SU-DHL-6 (cell line): ENCODE data around the gene OPHN1.

Experiments used
- H2AFZ ChIP-seq: fragments of 200-600 bp; sonication (generic); 2 replicates; pipeline ENCODE4 v1.6.1; 2014; ENCODE audit warnings: low read depth, mild to moderate bottlenecking, moderate library complexity, mixed read lengths, antibody characterized with exemption, low read length; ENCODE audit not compliant: severe bottlenecking
- H3F3A ChIP-seq: fragments of 200-600 bp; shearing (Covaris generic); 2 replicates; pipeline ENCODE4 v1.6.0; 2016; ENCODE audit warnings: antibody characterized with exemption, mild to moderate bottlenecking; ENCODE audit not compliant: insufficient read depth
- H3K27ac ChIP-seq: fragments of 200-600 bp; sonication (generic); 2 replicates; pipeline ENCODE4 v1.5.1; 2016; ENCODE audit warnings: low read depth, mild to moderate bottlenecking, low read length, moderate library complexity, mixed read lengths
- H3K27me3 ChIP-seq: fragments of 200-600 bp; sonication (generic), shearing (Covaris generic); 2 replicates; pipeline ENCODE4 v1.6.0; 2014; ENCODE audit warnings: mild to moderate bottlenecking, low read length
- H3K36me3 ChIP-seq: fragments of 200-600 bp; sonication (generic); 2 replicates; pipeline ENCODE4 v1.6.1; 2014; ENCODE audit warnings: mild to moderate bottlenecking, low read length, mixed read lengths
- H3K4me2 ChIP-seq: fragments of 300-600, 200-600 bp; shearing (Covaris generic), sonication (generic); 2 replicates; pipeline ENCODE4 v1.6.0; 2014; ENCODE audit warnings: low read length, low read depth, mild to moderate bottlenecking; ENCODE audit not compliant: poor library complexity, severe bottlenecking
- H3K4me3 ChIP-seq: fragments of 200-600 bp; sonication (generic); 2 replicates; pipeline ENCODE4 v1.5.1; 2014; ENCODE audit warnings: antibody characterized with exemption, low read length, mild to moderate bottlenecking, mixed read lengths; ENCODE audit not compliant: insufficient read depth, poor library complexity, severe bottlenecking
- H3K79me2 ChIP-seq: fragments of 200-600 bp; sonication (generic); 2 replicates; pipeline ENCODE4 v1.6.1; 2014; ENCODE audit warnings: mild to moderate bottlenecking, low read length, moderate library complexity; ENCODE audit not compliant: insufficient read depth
- H3K9ac ChIP-seq: fragments of 200-600 bp; sonication (generic); 2 replicates; pipeline ENCODE4 v1.7.0; 2014; ENCODE audit warnings: mild to moderate bottlenecking, low read length
- H3K9me2 ChIP-seq: fragments of 200-600 bp; sonication (generic); replicated peaks from 2 replicates; pipeline ENCODE4 v1.6.1; 2014; ENCODE audit warnings: low read length; ENCODE audit not compliant: insufficient read depth
- H3K9me3 ChIP-seq: fragments of 200-600 bp; sonication (generic); 2 replicates; pipeline ENCODE4 v1.6.1; 2014; ENCODE audit warnings: low read length, mixed read lengths; ENCODE audit not compliant: insufficient read depth
- H4K20me1 ChIP-seq: fragments of 200-600 bp; sonication (generic); 2 replicates; pipeline ENCODE4 v1.6.1; 2014; ENCODE audit warnings: low read depth, mild to moderate bottlenecking, antibody characterized with exemption, low read length, moderate library complexity, mixed read lengths
- CTCF ChIP-seq: fragments of 200-600 bp; sonication (generic); IDR thresholded peaks from one replicate; pipeline ENCODE4 v1.5.1; 2017; ENCODE audit warnings: antibody characterized with exemption, mild to moderate bottlenecking, low read length, moderate library complexity; ENCODE audit not compliant: insufficient read depth, poor library complexity, severe bottlenecking
- EZH2phosphoT487 ChIP-seq: fragments of 200-600 bp; sonication (generic), shearing (Covaris generic); conservative IDR thresholded peaks from 2 replicates; pipeline ENCODE4 v1.6.1; 2018; ENCODE audit warnings: mild to moderate bottlenecking, antibody characterized with exemption, low read length, moderate library complexity, mixed read lengths

The OPHN1 gene

GRCh38 chrX:68087526-68087925 lies 345.8 kb downstream of the OPHN1 start:
- H3K9ac ChIP-seq: no peak overlapping the region
- no peaks in the 10 kb centered on the region for H3K79me2 ChIP-seq
- H4K20me1 ChIP-seq: no peaks in the 10 kb centered on the region
- H3K36me3 ChIP-seq: no peaks in the 10 kb centered on the region
- H3K9me2 ChIP-seq: no peaks in the 10 kb centered on the region
- TF ChIP-seq CTCF: no peak
- no peak for TF ChIP-seq EZH2phosphoT487
- no peaks in the 10 kb centered on the region for H3K27me3 ChIP-seq
- no peak overlapping the region for H3K4me2 ChIP-seq
- no peak overlapping the region for H3K4me3 ChIP-seq
- H2AFZ ChIP-seq: no peak overlapping the region
- no peaks in the 10 kb centered on the region for H3F3A ChIP-seq
- H3K9me3 ChIP-seq: no peaks in the 10 kb centered on the region
- H3K27ac ChIP-seq: no peak overlapping the region

- Histone ChIP-seq H3K27ac (no peak overlapping the region), H3K27me3 (no peaks in the 10 kb centered on the region), H3K79me2 (no peaks in the 10 kb centered on the region), H4K20me1 (no peaks in the 10 kb centered on the region), H3F3A (no peaks in the 10 kb centered on the region), H3K4me2 (no peak overlapping the region), H3K9ac (no peak overlapping the region), H3K4me3 (no peak overlapping the region), H3K9me3 (no peaks in the 10 kb centered on the region), H3K9me2 (no peaks in the 10 kb centered on the region), H2AFZ (no peak overlapping the region), H3K36me3 (no peaks in the 10 kb centered on the region)
- TF ChIP-seq EZH2phosphoT487: no peak
- TF ChIP-seq CTCF: no peak
Observed at GRCh38 chrX:68086709-68087108, 346.6 kb downstream of the OPHN1 start.

GRCh38 chrX:68084765-68085164 lies 348.5 kb downstream of the OPHN1 start:
- no peak overlapping the region for H3K9ac ChIP-seq
- H3K27ac ChIP-seq: no peak overlapping the region
- H2AFZ ChIP-seq: no peak overlapping the region
- no peaks in the 10 kb centered on the region for H3K36me3 ChIP-seq
- H4K20me1 ChIP-seq: no peaks in the 10 kb centered on the region
- H3K4me2 ChIP-seq: no peak overlapping the region
- H3K9me2 ChIP-seq: no peaks in the 10 kb centered on the region
- no peaks in the 10 kb centered on the region for H3F3A ChIP-seq
- no peaks in the 10 kb centered on the region for H3K27me3 ChIP-seq
- no peak overlapping the region for H3K4me3 ChIP-seq
- H3K9me3 ChIP-seq: no peaks in the 10 kb centered on the region
- no peaks in the 10 kb centered on the region for H3K79me2 ChIP-seq
- TF ChIP-seq CTCF (no peak), EZH2phosphoT487 (no peak)
